T-cell (primary cell): ENCODE measurements around the gene KCTD1. TPM values are rescaled to one million over a fixed set of nuclear protein-coding genes. Genes with fewer than 3 reads are reported as not detected.

Experiments used
- ATAC-seq, 4 experiments: fragments of 200-7000 bp in 3 of 4; fragments of 150-1000 bp in 1 of 4; cut with Tn5 transposase; replicated peaks in 1 of 4; 1 replicate in 3 of 4; 2 replicates in 1 of 4; pipeline ENCODE4 v1.10.0; 2021; ENCODE audit warnings: moderate library complexity in 3 of 4, mild to moderate bottlenecking in 2 of 4, moderate number of reproducible peaks in 1 of 4
- CTCF ChIA-PET, 2 donors: fragments of 300-600 bp; sonication (Branson Sonifier 250); formaldehyde crosslinking; loops; one replicate each; lab custom pipeline; 2022; ENCODE audit warnings: antibody characterized with exemption in 2 of 2; lab: Charles Lee
- POLR2A ChIA-PET, 2 donors: fragments of 300-600 bp; sonication (Branson Sonifier 250); formaldehyde crosslinking; loops; one replicate each; lab custom pipeline; 2022; ENCODE audit warnings: antibody characterized with exemption in 2 of 2; lab: Charles Lee
- DNase-seq, 35 experiments: peaks; one replicate each; pipeline versions ENCODE4 v3.0.0 to v3.0.0-alpha.2; 2013 to 2023
- H3K27ac ChIP-seq: one replicate; pipeline ENCODE4 v1.5.1; 2013; ENCODE audit warnings: low read length
- H3K27me3 ChIP-seq, 2 experiments: replicated peaks in 1 of 2; 1 replicate in 1 of 2; 2 replicates in 1 of 2; pipeline versions ENCODE4 v1.6.1 to v1.7.0; 2013; ENCODE audit warnings: low read length in 1 of 2, mixed read lengths in 1 of 2; ENCODE audit not compliant: control insufficient read depth in 2 of 2, insufficient read depth in 2 of 2; ENCODE audit errors: extremely low read depth in 1 of 2
- H3K36me3 ChIP-seq, 2 donors: 1 replicate in 1 of 2; 2 replicates in 1 of 2; pipeline versions ENCODE4 v1.6.1 to v1.7.0; 2013; ENCODE audit warnings: low read length in 1 of 2; ENCODE audit not compliant: control insufficient read depth in 2 of 2, insufficient read depth in 1 of 2; ENCODE audit errors: extremely low read depth in 1 of 2
- H3K4me1 ChIP-seq, 2 experiments: 1 replicate in 1 of 2; 2 replicates in 1 of 2; pipeline versions ENCODE4 v1.6.1 to v1.7.0; 2013; ENCODE audit warnings: low read length in 2 of 2, mixed read lengths in 1 of 2; ENCODE audit not compliant: insufficient read depth in 2 of 2, control insufficient read depth in 1 of 2; ENCODE audit errors: extremely low read depth in 1 of 2
- H3K4me3 ChIP-seq, 2 donors: 1 replicate in 1 of 2; 2 replicates in 1 of 2; pipeline versions ENCODE4 v1.5.1 to v1.7.0; 2013; ENCODE audit warnings: mild to moderate bottlenecking in 2 of 2, low read length in 1 of 2, moderate library complexity in 1 of 2; ENCODE audit not compliant: control insufficient read depth in 1 of 2; ENCODE audit errors: extremely low read depth in 1 of 2
- H3K9me3 ChIP-seq: 2 replicates; pipeline ENCODE4 v1.7.0; 2013
- H3K27ac Mint-ChIP-seq, 2 donors: one replicate each; pipeline ENCODE4 v1.8.0; 2020 to 2021; ENCODE audit warnings: mild to moderate bottlenecking in 2 of 2, mixed read lengths in 2 of 2
- H3K27me3 Mint-ChIP-seq, 2 donors: one replicate each; pipeline ENCODE4 v1.8.0; 2021 to 2022; ENCODE audit warnings: mixed read lengths in 2 of 2
- H3K36me3 Mint-ChIP-seq: one replicate; pipeline ENCODE4 v1.8.0; 2021; ENCODE audit warnings: mixed read lengths
- H3K4me1 Mint-ChIP-seq, 3 donors: one replicate each; pipeline ENCODE4 v1.8.0; 2020 to 2022; ENCODE audit warnings: mixed read lengths in 3 of 3, mild to moderate bottlenecking in 1 of 3
- H3K4me3 Mint-ChIP-seq, 3 donors: one replicate each; pipeline ENCODE4 v1.8.0; 2020 to 2022; ENCODE audit warnings: mild to moderate bottlenecking in 3 of 3, mixed read lengths in 3 of 3, moderate library complexity in 3 of 3
- H3K9me3 Mint-ChIP-seq, 3 donors: one replicate each; pipeline ENCODE4 v1.8.0; 2020 to 2022; ENCODE audit warnings: mixed read lengths in 3 of 3
- WGBS: methylation state at CpG from one replicate; pipeline ENCODE4 v1.1.5; 2013; ENCODE audit warnings: missing lambda C conversion rate; ENCODE audit not compliant: insufficient coverage; 5-methylcytosine and 5-hydroxymethylcytosine counted together
- total RNA-seq, 35 experiments: library from RNA in 6 of 35; stranded (reverse) in 6 of 35; fragments of 120-200 nt in 1 of 35; gene quantifications; one replicate each; pipeline versions ENCODE4 v1.2.1 to v1.2.4 and lab custom pipeline; 2013 to 2026

KCTD1 gene
- total RNA-seq, 5 donors from 2014 or later (not counting 1 experiment from before 2014, with no cell fraction given), result 3.2 to 4.3 (median 3.9) TPM

DNA sequence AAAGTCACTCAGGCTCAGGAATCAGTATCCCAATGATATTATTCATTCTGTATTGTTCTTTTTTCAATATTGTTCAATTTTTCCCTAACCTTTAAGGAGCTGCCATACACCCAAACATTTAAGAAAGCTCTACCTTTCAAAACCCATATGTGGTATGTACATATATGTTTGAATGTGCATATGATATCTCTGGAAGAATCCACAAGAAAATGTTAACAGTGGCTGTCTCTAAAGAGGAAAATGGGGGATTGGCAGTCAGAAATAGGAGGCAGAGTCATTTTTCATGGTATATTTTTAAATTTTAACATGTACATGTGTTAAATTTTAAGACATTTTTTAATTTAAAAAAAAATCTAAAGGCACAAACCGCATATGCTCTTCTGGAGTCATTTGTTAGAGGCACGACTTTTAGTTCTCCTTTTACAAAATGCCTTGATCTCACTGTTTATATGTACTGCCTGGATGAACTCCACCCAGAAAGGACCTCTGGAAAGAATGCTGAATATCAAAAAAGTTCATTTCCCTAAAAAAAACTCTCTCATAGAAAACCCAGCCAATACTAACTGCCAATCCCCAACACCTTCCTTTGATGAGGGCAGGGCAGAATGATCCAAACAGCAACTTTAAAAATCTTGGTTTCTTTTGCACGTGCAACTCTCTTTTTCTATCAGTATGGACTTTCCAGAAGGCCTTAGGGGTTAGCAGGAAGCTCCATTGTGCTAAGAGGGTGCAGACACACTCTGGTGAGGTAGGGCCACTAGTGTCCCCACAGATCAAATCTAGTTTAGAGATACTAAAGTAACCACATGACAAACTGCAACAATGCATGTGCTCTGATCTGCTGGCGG, 23.6 kb downstream of the KCTD1 start:
- Histone ChIP-seq H3K36me3 (no peaks in the 10 kb centered on the region), H3K27ac (no peak overlapping the region), H3K9me3 (no peaks in the 10 kb centered on the region), H3K4me1 (no peaks in the 10 kb centered on the region), H3K4me3 (no peak overlapping the region), H3K27me3 (no peaks in the 10 kb centered on the region)
- peaks cover 0 to 3% of the 10 kb centered on the region in 2 donors for H3K27me3 Mint-ChIP-seq
- 64% methylated on average over 2 of the region's 4 CpGs for WGBS
- H3K36me3 Mint-ChIP-seq, result no peaks in the 10 kb centered on the region
- no peaks in the 10 kb centered on the region for H3K4me1 Mint-ChIP-seq
- H3K9me3 Mint-ChIP-seq, result no peaks in the 10 kb centered on the region
- H3K4me3 Mint-ChIP-seq, result no peak overlapping the region
- ATAC-seq, result no peak
- no peak overlapping the region for H3K27ac Mint-ChIP-seq
- CTCF ChIA-PET, result no interaction called here
- POLR2A ChIA-PET, result no interaction called here
- no peak for DNase-seq

DNA sequence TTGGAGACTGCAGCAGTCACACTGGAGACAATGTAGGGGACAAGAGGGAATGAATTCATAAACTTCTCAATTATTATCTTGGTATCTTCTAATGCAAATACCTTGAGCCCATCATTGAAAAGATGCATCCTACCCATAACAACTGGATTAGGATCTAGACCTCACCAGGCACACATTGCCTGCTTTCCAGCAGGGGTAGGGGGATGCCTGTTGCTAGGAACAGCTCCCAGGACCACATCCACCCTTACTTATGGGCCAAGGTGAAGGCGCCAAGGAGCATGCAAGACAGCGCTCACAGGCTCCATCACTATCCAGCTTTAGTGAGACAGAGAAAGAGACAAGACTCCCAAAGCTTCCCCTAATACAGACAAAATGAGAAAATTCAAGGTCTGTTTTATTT, 24.4 kb downstream of the KCTD1 start:
- no peaks in the 10 kb centered on the region for H3K4me1 ChIP-seq
- Mint-ChIP-seq H3K36me3 (no peaks in the 10 kb centered on the region), H3K27me3 (peaks cover 0 to 3% of the 10 kb centered on the region in 2 donors), H3K27ac (no peak overlapping the region), H3K4me1 (no peaks in the 10 kb centered on the region), H3K9me3 (no peaks in the 10 kb centered on the region), H3K4me3 (no peak overlapping the region)
- H3K4me3 ChIP-seq, result no peak overlapping the region
- POLR2A ChIA-PET, result no interaction called here
- DNase-seq (no peak), ATAC-seq (no peak)
- WGBS, result no CpG with 5 or more reads among the region's 2 CpGs
- H3K9me3 ChIP-seq, result no peaks in the 10 kb centered on the region
- H3K36me3 ChIP-seq, result no peaks in the 10 kb centered on the region
- H3K27me3 ChIP-seq, result no peaks in the 10 kb centered on the region
- CTCF ChIA-PET, result no interaction called here
- H3K27ac ChIP-seq, result no peak overlapping the region

DNA sequence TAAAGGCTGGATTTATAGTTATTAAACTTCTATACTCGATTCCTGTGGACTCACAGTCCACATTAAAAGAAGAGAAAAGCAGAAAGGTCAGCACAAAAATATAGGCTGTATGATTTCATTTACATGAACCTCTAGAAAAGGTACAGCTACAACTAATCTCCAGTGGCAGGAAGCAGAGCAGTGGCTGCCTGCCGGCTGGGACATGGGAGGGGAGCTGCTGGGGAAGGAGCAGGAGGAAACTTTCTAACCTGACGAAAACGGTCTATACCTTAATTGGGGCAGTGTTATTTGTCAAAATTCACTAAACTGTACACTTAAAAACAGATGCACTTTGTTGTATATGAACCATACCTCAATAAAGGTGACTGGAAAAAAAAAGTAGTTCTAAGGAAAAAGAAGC, 26.7 kb downstream of the KCTD1 start:
- H3K27ac ChIP-seq, result no peak overlapping the region
- no peak overlapping the region for H3K4me3 ChIP-seq
- Mint-ChIP-seq H3K4me3 (no peak overlapping the region), H3K27me3 (peaks cover 0 to 3% of the 10 kb centered on the region in 2 donors), H3K27ac (no peak overlapping the region), H3K4me1 (no peaks in the 10 kb centered on the region), H3K36me3 (no peaks in the 10 kb centered on the region), H3K9me3 (no peaks in the 10 kb centered on the region)
- H3K36me3 ChIP-seq, result no peaks in the 10 kb centered on the region
- ChIA-PET POLR2A (no interaction called here), CTCF (no interaction called here)
- H3K27me3 ChIP-seq, result no peaks in the 10 kb centered on the region
- no peaks in the 10 kb centered on the region for H3K4me1 ChIP-seq
- WGBS, result no CpG with 5 or more reads among the region's 4 CpGs
- H3K9me3 ChIP-seq, result no peaks in the 10 kb centered on the region
- DNase-seq (no peak), ATAC-seq (no peak)

DNA sequence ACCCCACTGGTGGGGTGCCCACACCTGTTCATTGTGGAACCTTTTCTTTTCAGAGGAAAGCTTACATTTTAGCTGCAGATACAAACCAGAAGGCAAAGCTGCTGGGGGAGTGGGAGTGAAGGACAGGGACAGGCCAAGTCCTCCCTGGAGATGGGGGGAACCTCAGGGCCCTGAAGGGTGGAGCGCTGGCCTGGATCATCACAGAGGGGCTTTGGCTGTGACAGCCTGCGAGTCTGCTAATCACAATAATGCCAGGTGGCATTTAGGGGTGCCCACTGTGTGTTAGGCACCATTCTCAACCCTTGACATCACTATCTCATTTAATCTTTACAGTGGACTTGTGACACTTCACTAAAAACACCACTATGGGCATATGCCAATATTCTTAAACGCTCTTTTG, 27.4 kb downstream of the KCTD1 start:
- no peaks in the 10 kb centered on the region for H3K4me1 ChIP-seq
- H3K27me3 Mint-ChIP-seq, result no peaks in the 10 kb centered on the region
- no peaks in the 10 kb centered on the region for H3K27me3 ChIP-seq
- H3K36me3 ChIP-seq, result no peaks in the 10 kb centered on the region
- no peak overlapping the region for H3K27ac Mint-ChIP-seq
- WGBS, result no CpG with 5 or more reads among the region's 3 CpGs
- H3K9me3 ChIP-seq, result no peaks in the 10 kb centered on the region
- no peak overlapping the region for H3K4me3 Mint-ChIP-seq
- no peaks in the 10 kb centered on the region for H3K36me3 Mint-ChIP-seq
- H3K4me1 Mint-ChIP-seq, result no peaks in the 10 kb centered on the region
- no peaks in the 10 kb centered on the region for H3K9me3 Mint-ChIP-seq
- H3K27ac ChIP-seq, result no peak overlapping the region
- ATAC-seq (no peak), DNase-seq (no peak)
- POLR2A ChIA-PET, result no interaction called here
- no peak overlapping the region for H3K4me3 ChIP-seq
- CTCF ChIA-PET, result no interaction called here

DNA sequence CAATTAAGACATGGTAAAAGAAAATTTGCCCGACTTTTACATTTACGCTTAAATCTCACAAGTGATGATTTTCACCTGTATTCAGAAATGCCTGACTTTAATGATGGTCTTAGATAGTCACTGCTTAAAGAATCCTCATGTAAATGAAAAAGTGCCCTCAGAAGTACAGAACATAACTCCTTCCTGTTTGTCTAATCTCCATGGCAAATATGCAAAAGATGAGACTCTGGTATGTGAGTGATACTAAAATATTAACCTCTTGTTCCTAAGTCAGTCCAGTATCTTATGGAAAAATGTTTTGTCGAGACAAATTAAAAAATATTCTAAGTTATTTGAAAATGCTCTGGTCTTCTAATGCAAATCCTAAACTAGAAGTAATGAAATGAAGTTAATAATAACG, 29.2 kb downstream of the KCTD1 start:
- Mint-ChIP-seq H3K4me1 (no peaks in the 10 kb centered on the region), H3K36me3 (no peaks in the 10 kb centered on the region), H3K27me3 (no peaks in the 10 kb centered on the region), H3K9me3 (no peaks in the 10 kb centered on the region), H3K27ac (no peak overlapping the region), H3K4me3 (no peak overlapping the region)
- Histone ChIP-seq H3K27ac (no peak overlapping the region), H3K27me3 (no peaks in the 10 kb centered on the region), H3K4me1 (no peaks in the 10 kb centered on the region), H3K36me3 (no peaks in the 10 kb centered on the region), H3K4me3 (no peak overlapping the region), H3K9me3 (no peaks in the 10 kb centered on the region)
- ChIA-PET CTCF (no interaction called here), POLR2A (no interaction called here)
- no peak for ATAC-seq
- WGBS, result no CpG with 5 or more reads among the region's 4 CpGs
- no peak for DNase-seq

DNA sequence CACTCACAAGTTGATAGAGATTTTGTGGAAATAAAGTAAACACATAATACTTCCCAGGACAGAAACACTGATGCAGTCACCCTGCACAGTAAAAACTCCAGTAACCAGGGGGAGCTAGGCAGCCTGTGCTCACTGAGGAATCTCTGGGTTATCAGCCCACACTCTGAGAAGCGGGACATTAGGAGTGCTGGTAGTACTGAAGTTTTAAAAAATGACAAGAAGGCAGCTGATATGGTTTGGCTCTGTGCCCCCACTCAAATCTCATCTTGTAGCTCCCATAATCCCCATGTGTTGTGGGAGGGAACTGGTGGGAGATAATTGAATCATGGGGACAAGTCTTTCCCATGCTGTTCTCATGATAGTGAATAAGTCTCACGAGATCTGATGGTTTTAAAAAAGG, 31.4 kb downstream of the KCTD1 start:
- WGBS, result 100% methylated on average over 1 of the region's 2 CpGs
- Histone ChIP-seq H3K36me3 (no peaks in the 10 kb centered on the region), H3K4me1 (no peaks in the 10 kb centered on the region), H3K27ac (no peak overlapping the region), H3K9me3 (no peaks in the 10 kb centered on the region), H3K4me3 (no peak overlapping the region), H3K27me3 (no peaks in the 10 kb centered on the region)
- Mint-ChIP-seq H3K27ac (no peak overlapping the region), H3K27me3 (no peaks in the 10 kb centered on the region), H3K9me3 (no peaks in the 10 kb centered on the region), H3K36me3 (no peaks in the 10 kb centered on the region), H3K4me3 (no peak overlapping the region), H3K4me1 (no peaks in the 10 kb centered on the region)
- POLR2A ChIA-PET, result no interaction called here
- DNase-seq, result no peak
- no peak for ATAC-seq
- CTCF ChIA-PET, result no interaction called here
